Smooth muscle cell of the umbilical artery (primary cell): Measurements from ENCODE around the gene ZNF783. TPM values are rescaled to one million over a fixed set of nuclear protein-coding genes. Genes with fewer than 3 reads are reported as not detected.

ENCODE experiments used
- total RNA-seq: library from RNA; depleted of rRNA; stranded (reverse); fragments of >200 nt; gene quantifications from 2 replicates; pipeline ENCODE4 v1.2.3, GENCODE V29; 2014

ZNF783 gene
- total RNA-seq = 9.4 and 10.7 TPM in 2 replicates

GRCh38 chr7:149261829-149262617 lies at the start of gene ZNF783:
TSS of gene ZNF783 (plus strand) at chr7:149262196. CDS start at chr7:149262334, 138 bp downstream.

DNA sequence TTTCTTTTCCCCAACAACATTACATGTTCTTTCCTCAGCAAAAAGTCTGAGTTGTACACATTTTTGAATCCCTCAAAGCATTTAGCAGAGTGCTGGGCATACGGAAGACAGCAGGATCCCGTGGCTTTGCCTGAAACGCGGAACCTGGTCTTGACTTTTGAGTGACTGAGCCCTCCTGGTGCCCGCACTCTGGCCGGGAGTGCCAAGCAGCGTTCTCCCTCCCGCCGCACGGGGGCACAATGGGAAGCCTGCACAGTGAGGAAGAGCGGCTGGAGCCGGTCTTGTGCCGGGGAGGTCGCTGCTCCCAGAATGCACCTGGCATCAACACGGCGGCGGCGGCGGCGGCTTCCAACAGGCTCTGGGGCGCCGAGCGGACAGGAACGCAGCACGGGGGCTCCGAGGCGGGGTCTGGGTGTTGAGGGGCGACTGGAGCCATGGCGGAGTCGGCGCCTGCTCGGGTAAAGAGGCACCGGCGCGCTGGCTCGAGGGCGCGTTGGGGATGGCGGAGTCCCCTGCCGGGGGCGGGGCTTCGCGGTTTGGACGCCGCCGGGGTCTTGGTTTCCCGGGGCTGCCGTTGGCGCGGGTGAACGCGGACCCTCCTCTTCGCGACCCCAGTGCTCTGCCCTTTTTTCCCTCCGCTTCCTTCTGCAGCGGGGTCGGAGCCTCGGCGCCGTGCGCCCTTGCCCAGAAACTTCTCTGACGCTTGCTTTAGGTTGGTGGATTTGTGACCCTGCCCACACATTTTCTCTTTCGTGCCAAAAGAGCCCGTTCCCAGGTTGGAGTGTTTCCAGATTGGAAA lies 22.5 kb upstream of the ZNF783 start, which contains the start of gene ZNF212:
Gene ZNF212 (plus strand): TSS at position 307 of the 799 bp plus-strand sequence. CDS start 128 bp downstream, at position 435.

Other genes with a start within 250 kb of the ZNF783 start
- gene PDIA4, start 233.7 kb upstream of the ZNF783 start, total RNA-seq = 617 TPM in 2 replicates
- gene ZNF786, start 171.5 kb upstream of the ZNF783 start, total RNA-seq = 5.3 and 8.2 TPM in 2 replicates
- gene ZNF425, start 135.9 kb upstream of the ZNF783 start, total RNA-seq = 3.6 and 4.5 TPM in 2 replicates
- gene ZNF398, start 114.7 kb upstream of the ZNF783 start, total RNA-seq = 6.8 and 9.4 TPM in 2 replicates
- 15.1 and 25.7 TPM in 2 replicates for gene ZNF282, start 66.7 kb upstream of the ZNF783 start, total RNA-seq
- 4.8 and 6.2 TPM in 2 replicates for gene ZNF212, start 22.5 kb upstream of the ZNF783 start, total RNA-seq
- 3.9 and 8.7 TPM in 2 replicates for gene ZNF777, start 198.9 kb downstream of the ZNF783 start, total RNA-seq
- 15.4 and 21.8 TPM in 2 replicates for gene ZNF746, start 235.6 kb downstream of the ZNF783 start, total RNA-seq